GF-D8 (cell line): ENCODE measurements around the gene GAGE12E.
"Not testable (repeated sequence)": the region's sequence is repeated elsewhere in the genome, so short reads cannot be mapped to it uniquely, and the experiment has no call there.

ENCODE experiments used
- DNase-seq: peaks from one replicate; lab custom pipeline; 2025; lab: John Stamatoyannopoulos, UW

The GAGE12E gene, protein sequence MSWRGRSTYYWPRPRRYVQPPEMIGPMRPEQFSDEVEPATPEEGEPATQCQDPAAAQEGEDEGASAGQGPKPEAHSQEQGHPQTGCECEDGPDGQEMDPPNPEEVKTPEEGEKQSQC

DNA sequence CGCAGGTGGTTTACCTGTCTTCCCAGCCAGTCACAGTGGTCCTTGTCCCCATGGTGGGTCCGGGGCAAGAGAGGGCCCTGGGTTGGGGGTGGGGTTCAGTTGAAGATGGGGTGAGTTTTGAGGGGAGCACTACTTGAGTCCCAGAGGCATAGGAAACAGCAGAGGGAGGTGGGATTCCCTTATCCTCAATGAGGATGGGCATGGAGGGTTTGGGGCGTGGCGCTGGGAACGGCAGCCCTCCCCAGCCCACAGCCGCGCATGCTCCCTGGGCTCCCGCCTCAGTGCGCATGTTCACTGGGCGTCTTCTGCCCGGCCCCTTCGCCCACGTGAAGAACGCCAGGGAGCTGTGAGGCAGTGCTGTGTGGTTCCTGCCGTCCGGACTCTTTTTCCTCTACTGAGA, at the start of gene GAGE12E:
TSS of gene GAGE12E (plus strand) at position 301 of the 400 bp plus-strand sequence. CDS start 1,155 bp downstream, outside the sequence.
- DNase-seq, result not testable (repeated sequence)

DNA sequence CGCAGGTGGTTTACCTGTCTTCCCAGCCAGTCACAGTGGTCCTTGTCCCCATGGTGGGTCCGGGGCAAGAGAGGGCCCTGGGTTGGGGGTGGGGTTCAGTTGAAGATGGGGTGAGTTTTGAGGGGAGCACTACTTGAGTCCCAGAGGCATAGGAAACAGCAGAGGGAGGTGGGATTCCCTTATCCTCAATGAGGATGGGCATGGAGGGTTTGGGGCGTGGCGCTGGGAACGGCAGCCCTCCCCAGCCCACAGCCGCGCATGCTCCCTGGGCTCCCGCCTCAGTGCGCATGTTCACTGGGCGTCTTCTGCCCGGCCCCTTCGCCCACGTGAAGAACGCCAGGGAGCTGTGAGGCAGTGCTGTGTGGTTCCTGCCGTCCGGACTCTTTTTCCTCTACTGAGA, 19.2 kb upstream of the GAGE12E start, which contains the start of gene GAGE12C:
TSS of gene GAGE12C (plus strand) at position 301 of the 400 bp plus-strand sequence. CDS start 1,155 bp downstream, outside the sequence.
- not testable (repeated sequence) for DNase-seq

DNA sequence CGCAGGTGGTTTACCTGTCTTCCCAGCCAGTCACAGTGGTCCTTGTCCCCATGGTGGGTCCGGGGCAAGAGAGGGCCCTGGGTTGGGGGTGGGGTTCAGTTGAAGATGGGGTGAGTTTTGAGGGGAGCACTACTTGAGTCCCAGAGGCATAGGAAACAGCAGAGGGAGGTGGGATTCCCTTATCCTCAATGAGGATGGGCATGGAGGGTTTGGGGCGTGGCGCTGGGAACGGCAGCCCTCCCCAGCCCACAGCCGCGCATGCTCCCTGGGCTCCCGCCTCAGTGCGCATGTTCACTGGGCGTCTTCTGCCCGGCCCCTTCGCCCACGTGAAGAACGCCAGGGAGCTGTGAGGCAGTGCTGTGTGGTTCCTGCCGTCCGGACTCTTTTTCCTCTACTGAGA, 9.7 kb upstream of the GAGE12E start, which contains the start of gene GAGE12D:
TSS of gene GAGE12D (plus strand) at position 301 of the 400 bp plus-strand sequence. CDS start 1,155 bp downstream, outside the sequence.
- DNase-seq, result not testable (repeated sequence)

DNA sequence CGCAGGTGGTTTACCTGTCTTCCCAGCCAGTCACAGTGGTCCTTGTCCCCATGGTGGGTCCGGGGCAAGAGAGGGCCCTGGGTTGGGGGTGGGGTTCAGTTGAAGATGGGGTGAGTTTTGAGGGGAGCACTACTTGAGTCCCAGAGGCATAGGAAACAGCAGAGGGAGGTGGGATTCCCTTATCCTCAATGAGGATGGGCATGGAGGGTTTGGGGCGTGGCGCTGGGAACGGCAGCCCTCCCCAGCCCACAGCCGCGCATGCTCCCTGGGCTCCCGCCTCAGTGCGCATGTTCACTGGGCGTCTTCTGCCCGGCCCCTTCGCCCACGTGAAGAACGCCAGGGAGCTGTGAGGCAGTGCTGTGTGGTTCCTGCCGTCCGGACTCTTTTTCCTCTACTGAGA, 9.5 kb downstream of the GAGE12E start, which contains the start of gene GAGE12F:
TSS of gene GAGE12F (plus strand) at position 301 of the 400 bp plus-strand sequence. CDS start 1,155 bp downstream, outside the sequence.
- not testable (repeated sequence) for DNase-seq

DNA sequence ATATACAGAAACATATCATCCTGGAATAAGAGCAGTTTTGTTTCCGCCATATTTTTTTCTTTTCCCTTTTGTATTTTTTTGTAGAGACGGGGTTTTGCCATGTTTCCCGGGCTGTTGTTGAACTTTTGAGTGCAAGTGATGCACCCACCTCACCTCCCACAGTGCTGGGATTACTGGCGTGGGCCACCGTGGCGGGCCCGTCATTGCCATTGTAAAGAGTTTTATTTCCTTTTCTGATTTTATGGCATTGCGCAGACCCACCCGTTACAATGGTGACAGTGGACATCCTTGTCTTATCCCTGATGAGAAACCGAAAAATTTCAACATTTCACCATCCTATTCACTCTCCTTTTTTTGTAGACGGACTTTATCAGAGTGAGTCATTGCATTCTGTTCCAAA, 17.6 kb downstream of the GAGE12E start:
- DNase-seq, result not testable (repeated sequence)

DNA sequence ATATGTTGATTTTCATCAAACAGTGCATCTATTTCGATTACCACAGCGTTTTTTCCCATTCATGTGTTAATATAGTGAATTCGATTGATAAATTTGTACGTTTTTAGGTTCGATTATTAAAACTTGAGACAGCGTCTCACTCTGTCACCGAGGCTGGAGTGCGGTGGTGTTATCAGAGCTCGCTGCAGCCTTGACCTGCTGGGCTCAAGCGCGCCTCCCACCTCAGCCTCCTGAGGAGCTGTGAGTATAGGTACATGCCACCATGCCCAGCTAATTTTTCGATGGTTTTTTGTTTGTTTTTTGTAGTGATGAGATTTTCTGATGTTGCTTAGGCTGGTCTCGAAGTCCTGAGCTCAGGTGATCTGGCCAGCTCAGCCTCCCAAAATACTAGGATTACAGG, 18.1 kb downstream of the GAGE12E start:
- not testable (repeated sequence) for DNase-seq

DNA sequence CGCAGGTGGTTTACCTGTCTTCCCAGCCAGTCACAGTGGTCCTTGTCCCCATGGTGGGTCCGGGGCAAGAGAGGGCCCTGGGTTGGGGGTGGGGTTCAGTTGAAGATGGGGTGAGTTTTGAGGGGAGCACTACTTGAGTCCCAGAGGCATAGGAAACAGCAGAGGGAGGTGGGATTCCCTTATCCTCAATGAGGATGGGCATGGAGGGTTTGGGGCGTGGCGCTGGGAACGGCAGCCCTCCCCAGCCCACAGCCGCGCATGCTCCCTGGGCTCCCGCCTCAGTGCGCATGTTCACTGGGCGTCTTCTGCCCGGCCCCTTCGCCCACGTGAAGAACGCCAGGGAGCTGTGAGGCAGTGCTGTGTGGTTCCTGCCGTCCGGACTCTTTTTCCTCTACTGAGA, 19.0 kb downstream of the GAGE12E start, which contains the start of gene GAGE12G:
TSS of gene GAGE12G (plus strand) at position 301 of the 400 bp plus-strand sequence. CDS start 1,155 bp downstream, outside the sequence.
- DNase-seq, result not testable (repeated sequence)

DNA sequence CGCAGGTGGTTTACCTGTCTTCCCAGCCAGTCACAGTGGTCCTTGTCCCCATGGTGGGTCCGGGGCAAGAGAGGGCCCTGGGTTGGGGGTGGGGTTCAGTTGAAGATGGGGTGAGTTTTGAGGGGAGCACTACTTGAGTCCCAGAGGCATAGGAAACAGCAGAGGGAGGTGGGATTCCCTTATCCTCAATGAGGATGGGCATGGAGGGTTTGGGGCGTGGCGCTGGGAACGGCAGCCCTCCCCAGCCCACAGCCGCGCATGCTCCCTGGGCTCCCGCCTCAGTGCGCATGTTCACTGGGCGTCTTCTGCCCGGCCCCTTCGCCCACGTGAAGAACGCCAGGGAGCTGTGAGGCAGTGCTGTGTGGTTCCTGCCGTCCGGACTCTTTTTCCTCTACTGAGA, 28.6 kb downstream of the GAGE12E start, which contains the start of gene GAGE12H:
TSS of gene GAGE12H (plus strand) at position 301 of the 400 bp plus-strand sequence. CDS start 1,155 bp downstream, outside the sequence.
- DNase-seq, result not testable (repeated sequence)

DNA sequence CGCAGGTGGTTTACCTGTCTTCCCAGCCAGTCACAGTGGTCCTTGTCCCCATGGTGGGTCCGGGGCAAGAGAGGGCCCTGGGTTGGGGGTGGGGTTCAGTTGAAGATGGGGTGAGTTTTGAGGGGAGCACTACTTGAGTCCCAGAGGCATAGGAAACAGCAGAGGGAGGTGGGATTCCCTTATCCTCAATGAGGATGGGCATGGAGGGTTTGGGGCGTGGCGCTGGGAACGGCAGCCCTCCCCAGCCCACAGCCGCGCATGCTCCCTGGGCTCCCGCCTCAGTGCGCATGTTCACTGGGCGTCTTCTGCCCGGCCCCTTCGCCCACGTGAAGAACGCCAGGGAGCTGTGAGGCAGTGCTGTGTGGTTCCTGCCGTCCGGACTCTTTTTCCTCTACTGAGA, 38.1 kb downstream of the GAGE12E start, which contains the start of gene GAGE2A:
TSS of gene GAGE2A (plus strand) at position 301 of the 400 bp plus-strand sequence. CDS start 1,155 bp downstream, outside the sequence.
- DNase-seq, result not testable (repeated sequence)

DNA sequence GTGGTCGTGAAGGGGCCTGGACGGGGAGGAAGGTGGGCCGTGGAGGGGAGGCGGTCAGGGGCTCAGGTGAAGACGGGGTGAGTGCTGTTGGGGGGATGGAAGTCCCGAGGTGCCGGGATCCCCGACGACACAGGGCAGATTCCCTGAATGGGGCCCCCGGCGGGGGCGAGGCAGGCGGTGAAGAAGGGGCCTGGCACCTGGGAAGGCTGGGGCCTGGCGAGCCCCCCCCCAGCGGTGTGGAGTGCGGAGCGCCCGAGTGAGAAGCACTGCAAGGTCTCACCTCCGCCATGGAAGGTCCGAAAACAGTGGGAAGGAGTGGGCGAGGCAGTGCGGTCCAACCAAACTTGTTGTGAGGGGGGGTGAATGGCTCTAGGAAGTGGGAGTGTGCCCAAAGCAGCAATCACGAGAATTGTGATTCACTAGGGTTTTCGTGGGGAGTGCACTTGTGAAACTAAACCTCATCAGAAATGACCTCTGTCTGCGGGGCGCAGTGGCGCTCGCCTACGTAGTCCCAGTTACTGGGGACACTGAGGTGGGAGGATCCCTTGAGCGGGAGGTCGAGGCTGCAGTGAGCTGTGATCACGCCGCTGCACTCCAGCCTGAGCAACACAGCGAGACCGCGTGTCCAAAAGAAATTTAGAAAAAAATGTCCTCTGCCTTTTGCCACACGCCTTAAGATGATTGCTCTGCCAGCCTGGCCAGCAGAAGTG, 38.8 kb downstream of the GAGE12E start:
- DNase-seq, result not testable (repeated sequence)

DNA sequence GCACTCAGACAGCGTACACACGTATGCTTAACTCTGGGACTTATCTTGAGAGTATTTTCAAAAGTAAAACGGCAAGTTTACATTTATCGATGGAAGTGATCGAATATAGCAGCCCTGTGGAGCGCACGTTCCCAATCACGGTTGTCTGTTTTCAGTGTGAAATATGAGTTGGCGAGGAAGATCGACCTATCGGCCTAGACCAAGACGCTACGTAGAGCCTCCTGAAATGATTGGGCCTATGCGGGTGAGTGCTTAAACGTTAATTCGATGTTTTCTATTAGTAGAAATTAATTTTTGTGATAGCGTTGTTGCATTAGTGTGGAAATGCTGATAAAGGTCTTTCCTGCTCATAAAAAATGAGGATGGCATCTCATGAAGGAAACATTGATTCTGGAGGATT, 39.4 kb downstream of the GAGE12E start:
- DNase-seq, result not testable (repeated sequence)

DNA sequence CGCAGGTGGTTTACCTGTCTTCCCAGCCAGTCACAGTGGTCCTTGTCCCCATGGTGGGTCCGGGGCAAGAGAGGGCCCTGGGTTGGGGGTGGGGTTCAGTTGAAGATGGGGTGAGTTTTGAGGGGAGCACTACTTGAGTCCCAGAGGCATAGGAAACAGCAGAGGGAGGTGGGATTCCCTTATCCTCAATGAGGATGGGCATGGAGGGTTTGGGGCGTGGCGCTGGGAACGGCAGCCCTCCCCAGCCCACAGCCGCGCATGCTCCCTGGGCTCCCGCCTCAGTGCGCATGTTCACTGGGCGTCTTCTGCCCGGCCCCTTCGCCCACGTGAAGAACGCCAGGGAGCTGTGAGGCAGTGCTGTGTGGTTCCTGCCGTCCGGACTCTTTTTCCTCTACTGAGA, 47.6 kb downstream of the GAGE12E start, which contains the start of gene GAGE1:
TSS of gene GAGE1 (plus strand) at position 301 of the 400 bp plus-strand sequence. CDS start 1,155 bp downstream, outside the sequence.
- DNase-seq, result not testable (repeated sequence)
